Measurements from ENCODE around the gene SMARCD1.

DNA sequence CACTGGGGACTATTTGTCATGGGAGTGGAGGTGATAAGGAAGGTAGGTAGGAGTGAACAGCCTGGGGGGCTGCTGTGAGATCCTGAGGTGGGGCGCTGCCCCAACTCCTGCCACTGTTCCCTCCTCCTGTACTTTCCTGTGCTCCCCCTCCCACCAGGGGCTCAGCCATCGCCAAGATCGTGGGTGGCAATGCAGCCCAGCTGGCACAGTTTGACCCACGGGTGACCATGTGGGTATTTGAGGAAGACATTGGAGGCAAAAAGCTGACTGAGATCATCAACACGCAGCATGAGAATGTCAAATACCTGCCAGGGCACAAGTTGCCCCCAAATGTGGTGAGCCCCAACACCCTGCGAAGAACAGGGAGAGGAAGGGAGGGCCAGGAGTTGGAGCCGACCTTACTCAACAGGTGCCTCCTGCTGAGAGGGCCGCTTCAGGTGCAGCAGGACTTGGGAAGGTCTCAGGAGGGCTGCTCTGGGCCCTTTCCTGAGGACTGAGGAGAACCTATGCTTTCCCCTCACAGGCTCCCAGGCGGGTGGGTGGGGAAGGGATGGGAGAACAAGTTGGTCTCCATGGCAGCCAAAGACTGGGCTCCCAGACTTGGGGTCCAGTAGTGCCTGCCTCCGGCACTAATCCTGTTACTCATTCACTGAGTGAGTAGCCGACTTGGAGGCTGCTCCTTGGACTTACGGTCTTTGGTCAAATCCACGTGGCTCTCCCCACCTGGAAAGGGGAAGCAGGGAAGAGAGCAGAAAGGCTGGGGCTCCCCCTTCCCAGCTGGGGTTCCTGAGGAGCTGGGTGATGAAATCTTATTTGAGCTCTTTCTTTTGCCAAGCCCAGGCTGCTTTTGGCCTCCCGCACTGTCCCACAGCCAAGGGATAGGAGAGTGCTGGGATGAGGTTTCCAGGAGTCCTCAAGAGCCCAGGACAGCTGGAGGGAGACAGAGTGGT, 19.6 kb downstream of the SMARCD1 start:
- TF ChIP-seq, protein P1, sequence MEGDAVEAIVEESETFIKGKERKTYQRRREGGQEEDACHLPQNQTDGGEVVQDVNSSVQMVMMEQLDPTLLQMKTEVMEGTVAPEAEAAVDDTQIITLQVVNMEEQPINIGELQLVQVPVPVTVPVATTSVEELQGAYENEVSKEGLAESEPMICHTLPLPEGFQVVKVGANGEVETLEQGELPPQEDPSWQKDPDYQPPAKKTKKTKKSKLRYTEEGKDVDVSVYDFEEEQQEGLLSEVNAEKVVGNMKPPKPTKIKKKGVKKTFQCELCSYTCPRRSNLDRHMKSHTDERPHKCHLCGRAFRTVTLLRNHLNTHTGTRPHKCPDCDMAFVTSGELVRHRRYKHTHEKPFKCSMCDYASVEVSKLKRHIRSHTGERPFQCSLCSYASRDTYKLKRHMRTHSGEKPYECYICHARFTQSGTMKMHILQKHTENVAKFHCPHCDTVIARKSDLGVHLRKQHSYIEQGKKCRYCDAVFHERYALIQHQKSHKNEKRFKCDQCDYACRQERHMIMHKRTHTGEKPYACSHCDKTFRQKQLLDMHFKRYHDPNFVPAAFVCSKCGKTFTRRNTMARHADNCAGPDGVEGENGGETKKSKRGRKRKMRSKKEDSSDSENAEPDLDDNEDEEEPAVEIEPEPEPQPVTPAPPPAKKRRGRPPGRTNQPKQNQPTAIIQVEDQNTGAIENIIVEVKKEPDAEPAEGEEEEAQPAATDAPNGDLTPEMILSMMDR (IDR thresholded peaks at IDR 0.05; ENCODE audit: low read depth, low read length), result no peak
- no peak for TF ChIP-seq EZH2phosphoT487 (IDR thresholded peaks at IDR 0.05; ENCODE audit: low read depth)

All from OCI-LY3 (cell line).